HG03175 (cell line): ENCODE measurements around the gene FAM124A.

ENCODE experiments used
- ATAC-seq: cut with Tn5 transposase; IDR thresholded peaks from one replicate; pipeline ENCODE4 v1.9.1; 2021; ENCODE audit warnings: mild to moderate bottlenecking, moderate library complexity; ENCODE audit not compliant: unreplicated experiment

Gene FAM124A

DNA sequence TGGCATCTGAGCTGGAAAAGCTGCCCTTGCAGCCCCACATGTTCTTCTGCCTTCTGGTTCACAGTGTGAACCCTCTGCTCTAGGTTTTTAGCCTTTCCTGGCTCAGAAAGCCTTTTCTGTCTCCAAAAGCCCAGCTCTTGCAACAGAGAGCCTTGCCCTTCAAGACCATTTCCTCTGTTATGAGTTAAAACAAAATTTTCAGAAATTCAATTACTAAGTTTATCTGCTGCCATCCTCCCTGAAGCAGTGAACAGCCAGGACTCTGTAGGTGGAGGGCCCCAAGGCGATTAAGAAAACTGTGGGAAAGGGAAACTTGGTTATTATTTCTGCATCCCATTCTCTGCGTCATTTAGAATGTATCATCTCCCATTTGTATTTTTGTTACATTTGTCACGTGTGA is 18.8 kb downstream of the FAM124A start:
- no peak for ATAC-seq

DNA sequence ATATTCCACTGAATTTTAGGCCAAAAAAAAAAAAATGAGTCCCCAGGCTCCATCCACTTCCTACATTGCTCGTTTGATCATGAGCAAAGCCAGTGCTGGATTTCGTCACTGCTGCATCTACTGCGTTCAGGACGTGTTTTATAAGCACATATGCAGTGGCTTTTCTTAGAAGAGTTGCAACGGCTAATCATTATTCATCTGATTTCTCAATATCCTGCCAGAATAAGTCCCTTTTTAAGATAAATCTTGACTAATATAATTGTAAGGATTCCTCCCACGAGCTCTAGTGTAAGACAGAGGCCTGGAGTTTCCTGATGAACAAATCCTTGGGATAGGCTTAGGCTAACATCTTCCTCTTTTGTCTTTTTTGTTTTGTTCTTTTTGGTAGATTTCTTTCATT is 19.5 kb downstream of the FAM124A start:
- no peak for ATAC-seq

DNA sequence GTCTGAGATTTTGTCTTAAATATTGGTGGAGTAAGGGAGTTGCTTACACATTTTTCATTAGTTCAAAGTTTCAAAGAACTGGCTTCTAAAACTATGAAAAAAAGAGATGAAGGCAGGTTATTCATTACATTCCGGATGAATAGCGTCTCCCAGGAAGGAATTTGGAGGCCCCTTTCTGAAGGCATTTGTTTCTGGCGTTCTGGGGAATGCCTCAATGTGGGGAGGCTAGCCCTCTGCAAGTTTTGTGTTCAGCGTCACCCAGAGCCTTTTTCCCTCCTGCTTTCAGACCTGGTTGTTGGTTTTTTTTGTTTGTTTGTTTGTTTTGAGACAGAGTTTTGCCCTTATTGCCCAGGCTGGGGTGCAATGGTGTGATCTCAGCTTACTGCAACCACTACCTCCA is 21.0 kb downstream of the FAM124A start:
- no peak for ATAC-seq

DNA sequence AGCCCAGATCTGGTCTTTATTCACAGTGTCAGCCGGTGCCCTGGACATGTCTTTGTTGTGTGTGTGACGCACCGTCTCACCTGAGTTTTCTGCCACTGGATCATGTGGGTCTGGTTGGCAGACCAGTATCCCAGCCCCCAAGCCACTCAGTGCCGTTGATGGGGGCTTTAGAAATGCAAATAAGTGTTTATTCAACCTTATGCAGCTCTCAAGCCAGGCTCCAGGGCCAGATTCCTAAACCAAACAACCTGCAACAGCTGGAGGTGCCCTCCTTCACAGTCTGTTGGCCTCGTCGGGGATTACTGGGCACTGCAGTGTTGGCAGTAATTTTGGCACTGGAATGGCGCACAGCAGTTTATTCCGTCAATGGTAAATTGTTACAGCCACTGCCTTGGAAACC is 21.6 kb downstream of the FAM124A start:
- ATAC-seq, result no peak

DNA sequence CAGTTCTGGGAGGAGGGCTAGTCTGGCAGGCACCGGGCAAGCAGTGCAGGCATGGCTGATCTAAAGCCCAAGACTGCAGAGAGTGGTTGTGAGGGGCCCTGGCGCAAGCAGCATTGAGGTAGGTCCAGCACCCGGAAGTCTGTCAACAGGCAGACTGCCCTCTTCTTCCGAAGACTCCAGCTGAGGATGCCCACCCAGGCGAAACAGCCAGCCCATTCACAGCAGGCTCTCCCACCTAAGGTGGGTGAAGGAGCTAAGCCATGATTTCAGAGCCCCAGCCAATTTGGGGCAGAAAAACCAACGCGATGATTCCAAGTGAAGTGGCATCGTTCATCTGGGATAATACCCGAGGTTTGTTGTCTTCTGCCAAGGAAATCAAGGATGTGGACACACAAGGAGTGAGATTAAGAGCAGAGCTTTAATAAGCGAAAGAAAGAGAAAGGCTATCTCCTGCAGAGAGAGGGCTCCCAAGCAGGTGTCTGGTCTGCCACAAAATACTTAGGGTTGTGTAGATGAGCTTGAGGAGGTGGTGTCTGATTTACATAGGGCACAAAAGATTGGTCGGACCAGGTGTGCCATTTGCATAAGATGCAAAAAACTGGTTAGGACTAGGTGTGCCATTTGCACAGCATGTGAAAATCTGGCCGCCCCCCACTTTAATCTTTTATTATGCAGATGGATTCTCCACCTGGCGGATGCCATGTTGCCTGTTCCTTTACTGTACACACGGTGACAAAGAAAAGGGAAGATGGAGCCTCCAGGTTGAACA is 22.6 kb downstream of the FAM124A start:
- no peak for ATAC-seq

DNA sequence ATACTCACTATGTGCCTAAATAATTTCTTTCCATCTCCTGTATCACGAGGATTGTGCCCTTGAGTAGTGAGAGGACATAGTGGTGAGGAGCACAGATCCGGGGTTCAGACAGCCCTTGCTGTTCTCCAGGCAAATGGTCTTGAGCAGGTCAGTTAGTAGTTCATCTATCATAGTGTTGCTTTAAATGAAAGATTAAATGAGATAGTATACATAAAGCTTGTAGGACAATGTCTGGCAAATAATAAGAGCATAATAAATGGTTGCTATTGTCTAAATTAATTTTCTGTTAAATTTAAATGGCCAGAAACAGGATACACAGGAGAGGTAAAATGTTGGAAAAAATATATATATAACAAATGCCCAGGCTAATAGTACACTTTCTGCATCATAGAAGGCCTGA is 23.4 kb downstream of the FAM124A start:
- no peak for ATAC-seq

DNA sequence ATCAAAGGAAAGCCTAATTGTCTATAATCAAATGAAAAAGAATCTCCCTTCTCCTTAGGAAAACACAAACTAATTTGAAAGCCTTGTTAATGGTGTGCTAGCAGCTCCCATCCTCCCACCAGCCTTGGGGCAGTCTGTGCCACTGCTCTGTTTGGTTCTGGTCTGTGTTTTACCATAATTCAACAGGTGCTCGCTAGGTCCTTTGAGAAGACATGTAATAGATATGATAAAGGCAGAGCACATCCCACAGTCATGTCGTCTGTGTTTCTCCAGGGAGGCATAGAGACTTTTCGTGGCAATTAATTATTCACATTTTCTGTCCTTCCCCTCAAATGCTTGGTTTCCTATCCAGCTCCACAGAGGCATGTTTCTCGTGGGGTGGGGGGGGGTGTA is 23.8 kb downstream of the FAM124A start:
- no peak for ATAC-seq

DNA sequence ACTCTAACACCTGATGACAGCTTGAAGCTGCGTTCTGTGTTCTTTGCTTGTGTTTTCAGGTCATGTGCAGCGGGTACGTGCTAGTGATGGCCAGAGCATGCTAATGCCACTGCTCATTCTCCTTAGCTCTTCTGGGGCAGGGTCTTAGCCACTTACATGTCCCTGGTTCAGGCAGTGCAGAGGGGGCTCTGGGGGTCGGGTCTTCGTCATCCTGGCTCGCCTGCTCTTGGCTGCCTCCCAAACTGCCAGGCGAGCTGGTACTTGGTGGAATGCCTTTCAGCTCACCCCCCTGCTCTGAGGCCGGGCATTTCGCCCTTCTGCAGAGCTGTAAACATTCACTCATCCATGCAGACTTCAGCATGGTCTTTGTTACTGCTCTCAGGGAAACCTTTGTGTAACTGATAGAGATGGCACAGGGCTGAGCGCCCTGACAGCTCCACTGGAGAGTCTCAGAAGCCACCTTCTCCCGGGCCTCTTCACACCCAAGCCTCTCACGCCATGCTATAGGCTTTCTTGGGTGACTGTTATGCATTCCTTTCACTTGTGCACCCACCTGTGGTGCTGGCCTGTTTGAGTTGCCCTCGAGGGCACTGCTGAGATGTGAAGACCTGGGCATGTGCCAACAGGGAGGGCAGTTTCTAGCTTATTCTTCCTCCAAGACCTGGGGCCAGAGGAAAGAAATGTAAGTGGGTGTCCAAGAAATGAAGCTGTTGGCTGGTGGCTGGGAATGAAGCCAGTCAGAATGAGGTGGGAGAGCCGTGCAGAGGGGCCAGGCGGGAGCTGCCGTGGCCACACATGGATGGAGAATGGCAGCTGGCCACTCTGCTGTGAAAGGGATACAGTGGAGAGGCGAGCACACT is 24.4 kb downstream of the FAM124A start:
- ATAC-seq, result no peak

DNA sequence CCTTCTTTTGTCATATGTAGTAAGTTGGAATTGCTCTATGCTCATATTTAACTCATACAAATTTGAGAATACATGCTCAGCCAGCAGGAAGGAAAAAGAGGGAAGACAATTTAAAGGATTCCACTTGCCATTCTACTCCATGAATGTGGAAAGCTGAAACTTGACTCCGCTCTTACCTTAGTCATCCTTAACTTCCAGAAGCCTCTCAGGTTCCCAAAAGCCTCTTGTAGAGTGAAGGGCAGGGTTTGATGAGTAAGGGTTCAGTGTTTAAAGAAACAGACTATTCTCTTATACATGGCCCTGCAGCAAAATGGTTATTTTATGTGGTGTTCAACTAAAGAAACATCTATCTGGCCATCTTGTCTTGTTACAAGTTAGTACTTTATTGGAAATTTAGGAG is 27.1 kb downstream of the FAM124A start:
- ATAC-seq, result no peak

DNA sequence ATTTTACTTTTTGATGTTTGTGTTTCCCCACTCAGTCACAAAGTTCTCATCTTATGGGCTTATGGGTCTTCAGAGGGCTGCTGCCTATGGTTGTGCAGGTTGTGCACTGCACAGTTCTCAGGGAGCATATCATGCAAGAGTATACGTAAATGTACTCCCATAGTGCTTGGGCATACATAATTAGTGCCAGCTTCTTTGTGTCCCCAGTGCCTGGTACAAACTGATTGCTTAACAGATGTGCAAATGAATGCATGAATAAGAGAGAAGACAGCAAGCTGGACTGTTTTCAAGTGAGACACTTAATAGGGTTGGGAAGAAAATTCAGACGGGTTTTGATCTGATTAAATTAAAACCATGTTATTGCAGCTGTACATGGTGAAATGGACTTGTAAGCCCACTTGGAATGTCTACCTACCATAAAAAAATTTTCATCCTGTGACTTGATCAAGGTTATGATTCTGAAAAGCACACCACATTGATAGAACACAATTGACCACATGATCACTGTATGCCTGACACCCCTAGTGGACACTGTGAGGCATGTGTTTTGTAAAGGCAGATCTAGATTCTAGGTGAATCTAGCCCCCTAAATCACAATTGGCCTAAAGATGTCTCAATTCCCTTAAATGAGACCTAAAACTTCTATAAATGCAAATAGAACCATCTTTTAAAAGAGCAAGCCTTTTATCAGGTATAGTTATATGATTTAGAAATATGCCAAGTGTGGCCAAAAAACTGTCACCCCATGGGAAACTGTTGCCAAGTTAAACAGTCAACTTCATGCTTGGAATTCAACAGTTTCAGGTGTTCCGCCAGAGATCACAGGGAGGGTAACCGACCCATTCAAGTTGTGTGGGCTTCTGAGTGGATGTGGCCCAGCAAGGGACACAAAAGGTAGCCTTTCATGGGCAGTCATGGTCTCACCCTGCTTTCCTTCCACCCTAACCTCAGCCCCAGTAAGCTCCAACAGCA is 27.9 kb downstream of the FAM124A start:
- no peak for ATAC-seq

DNA sequence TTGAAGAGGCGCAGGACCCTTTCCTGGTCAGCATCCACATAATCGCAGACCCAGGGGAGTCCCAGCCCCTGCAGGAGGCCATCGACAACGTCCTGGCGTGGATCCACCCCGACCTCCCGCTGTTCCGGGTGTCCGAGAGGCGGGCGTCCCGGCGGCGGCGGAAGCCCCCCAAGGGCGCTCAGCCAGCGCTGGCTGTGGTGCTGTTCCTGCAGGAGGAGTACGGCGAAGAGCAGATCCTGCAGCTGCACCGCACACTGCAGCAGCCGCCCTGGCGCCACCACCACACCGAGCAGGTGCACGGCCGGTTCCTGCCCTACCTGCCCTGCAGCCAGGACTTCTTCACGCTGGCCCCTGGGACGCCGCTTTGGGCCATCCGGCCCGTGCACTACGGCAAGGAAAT is 29.3 kb downstream of the FAM124A start:
- no peak for ATAC-seq

DNA sequence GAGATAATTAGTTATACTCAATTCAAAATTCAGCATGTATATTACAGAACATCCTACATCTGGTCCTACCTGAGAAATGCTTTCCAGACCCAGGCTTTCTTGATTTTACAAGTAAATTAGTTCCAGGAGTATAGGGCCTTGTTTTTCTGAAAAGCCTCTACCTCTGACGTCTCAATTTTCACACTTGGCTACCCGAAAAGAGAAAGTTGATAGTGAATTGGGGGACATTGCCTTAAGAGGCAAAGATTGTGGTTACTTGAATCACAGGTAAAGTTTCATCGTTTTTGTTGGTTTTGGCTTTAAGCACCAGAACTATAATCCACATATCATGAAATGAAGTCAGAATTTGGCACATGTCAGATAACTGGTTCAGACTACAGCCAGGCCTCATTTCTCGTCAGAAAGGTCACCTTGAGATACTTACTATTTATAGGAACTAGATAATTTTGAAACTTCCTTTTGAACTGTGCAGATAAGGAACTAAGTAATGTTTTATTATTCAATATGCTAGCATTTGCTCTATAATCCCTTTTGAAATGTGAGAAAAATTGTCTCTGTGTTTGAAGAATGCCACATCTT is 30.8 kb downstream of the FAM124A start:
- ATAC-seq, result no peak

DNA sequence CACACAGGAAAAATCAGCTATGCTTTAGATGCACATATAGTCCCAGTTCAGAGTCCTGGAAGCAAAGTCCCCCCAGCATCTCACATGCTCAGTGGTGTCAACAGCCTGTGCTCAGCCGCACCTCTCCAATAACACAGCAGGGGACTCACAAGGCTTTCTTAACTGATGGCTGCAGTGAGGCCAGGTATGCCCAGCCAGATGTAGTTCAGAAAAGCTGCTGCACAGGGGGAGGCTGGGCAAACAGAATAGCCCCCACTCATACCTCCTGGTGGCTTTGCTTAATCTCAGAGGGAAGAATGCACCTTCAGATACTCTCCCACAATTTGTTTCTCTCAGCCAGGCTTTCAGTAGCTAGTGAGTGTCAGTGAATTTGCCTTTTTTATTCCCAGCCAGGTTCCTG is 33.4 kb downstream of the FAM124A start:
- ATAC-seq, result no peak

DNA sequence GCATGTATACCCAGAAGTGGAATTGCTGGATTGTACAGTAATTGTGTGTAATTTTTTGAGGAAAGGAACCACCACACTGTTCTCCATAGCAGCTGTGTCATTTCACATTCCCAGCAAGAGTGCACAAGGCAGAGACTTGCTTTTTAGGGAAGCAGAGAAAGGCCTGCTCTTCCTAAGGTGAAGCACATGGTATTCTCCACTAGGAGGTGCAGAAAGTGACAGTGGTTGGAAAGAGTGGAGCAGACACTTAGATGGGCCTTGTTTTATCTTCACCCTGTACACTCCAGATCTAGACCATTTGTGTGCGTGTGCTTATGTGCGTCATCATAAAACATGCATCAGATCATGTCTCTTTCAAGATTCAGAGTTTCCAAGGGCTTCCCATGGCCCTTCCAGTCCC is 35.0 kb downstream of the FAM124A start:
- no peak for ATAC-seq

DNA sequence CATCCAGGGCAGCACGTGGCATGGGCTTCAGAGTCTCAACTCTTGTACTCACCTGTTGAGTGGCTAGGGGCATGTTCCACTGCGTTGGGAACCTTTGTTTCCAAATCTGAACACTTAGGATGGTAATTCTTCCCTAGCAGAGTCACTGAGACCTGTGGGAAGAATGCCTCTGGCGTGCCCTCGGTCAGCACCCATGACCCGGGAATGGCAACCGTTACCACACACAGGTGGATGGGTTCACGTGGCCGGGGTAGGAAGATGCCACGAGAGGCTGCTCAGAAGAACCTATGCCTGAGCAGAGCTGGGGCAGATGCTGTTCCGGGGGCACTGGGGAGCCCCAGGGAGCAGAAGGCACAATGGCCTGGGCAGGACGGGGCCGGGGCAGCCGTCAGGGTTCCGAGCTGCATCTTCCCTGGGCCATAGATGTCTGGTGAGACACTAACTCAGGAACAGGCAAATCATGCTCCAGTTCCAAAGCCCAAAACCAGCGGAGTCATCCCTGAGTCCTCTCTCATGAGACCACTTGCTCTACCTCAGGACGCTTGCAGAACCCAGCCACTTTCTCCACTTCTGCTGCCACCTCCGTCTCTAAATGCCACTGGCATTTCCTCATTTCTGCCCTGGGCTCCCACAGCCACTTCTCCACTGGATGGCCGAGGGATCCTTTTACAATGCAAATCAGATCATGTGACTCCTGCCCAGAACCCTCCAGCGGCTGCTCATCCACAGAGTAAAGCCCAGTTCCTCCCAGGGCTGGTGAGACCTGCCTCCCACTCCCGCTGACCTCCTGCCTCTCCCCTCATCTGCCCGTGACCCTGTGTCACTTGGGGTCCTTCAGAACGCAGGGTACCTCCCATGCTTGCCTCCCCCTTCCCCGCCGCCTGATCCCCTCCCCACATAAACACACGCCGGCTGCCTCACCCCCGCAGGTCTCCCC is 36.7 kb downstream of the FAM124A start:
- ATAC-seq, result no peak

DNA sequence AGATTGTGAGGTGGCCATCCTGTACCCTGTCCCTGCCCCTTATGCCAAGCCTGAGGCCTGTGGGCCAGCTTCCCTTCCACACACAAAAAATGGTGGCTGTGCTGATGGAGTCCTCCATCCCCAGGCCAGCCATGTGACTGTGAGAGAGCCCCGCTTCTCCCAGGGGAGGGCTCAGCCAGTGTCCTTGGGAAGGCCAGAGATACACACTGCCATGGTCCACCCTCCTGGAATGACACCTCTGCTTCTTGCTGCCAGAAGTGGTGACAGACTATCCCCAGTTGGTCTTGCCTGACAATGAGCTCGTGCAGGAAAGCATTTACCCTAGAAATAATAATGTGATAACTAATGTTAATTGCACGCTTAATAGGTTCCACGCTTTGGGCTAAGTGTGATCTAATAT is 38.0 kb downstream of the FAM124A start:
- no peak for ATAC-seq

DNA sequence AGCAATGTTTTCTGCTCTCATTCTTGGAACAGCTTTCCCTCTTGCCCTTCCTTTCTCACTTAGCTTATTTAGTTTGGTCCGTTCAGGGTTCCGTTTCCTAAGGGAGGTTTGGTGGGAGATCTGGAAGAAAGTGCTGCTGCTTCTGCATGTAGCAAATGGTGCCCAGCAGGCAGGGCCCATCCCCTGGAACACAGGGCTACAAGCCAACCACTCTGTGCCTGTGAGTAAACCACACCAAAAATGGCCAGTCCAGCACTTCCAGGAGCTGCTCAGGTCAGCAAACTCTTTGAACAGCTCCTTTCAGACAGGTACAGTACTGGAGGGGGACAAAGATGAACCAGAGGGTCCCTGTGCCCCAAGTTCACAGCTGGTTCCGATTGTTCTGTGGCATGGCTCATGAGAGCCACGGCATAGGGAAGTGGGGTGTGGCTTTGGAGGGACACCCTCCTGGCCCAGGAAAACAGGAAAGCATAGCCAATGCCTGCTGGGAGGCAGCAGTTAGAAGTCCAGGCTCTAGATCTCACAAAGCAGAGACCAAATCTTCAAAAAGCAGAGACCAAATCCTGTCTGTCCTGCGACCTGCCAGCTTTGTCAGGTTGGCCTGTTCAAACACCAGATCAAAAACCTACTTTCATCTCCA is 39.5 kb downstream of the FAM124A start:
- ATAC-seq, result no peak

DNA sequence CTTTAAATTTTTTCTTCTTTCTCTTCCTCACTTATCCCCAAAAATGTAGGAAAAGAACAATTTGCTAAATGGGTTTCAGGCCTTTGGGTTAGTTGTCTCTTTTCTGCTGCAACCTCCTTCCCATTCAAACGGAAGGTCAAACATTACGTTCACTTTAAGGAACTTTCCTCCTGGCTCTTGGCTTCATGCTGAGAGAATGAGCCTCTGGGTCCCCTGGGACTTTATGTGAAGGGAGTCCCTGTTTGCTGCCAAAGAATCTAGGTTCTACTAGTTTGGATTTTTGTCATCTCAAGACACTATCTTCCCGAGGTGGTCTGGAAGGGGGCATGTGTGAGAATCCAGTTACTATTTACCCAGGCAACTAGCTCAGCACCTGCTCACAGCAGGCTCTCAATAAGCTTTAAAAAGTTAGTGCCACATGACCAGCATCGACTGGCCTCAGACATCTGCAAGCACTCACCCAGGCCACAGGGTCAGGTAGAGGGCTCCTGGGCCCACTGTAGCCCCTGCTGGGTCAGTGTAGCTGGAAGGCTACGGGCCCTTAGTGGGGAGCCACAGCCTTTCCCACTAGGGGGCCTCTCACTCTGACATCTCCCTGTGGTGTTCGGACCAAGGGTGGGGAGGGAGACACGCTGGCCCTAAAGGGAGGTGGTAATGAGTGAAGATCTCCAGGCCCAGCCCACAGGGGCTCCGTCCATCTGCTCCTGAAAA is 40.5 kb downstream of the FAM124A start:
- no peak for ATAC-seq

DNA sequence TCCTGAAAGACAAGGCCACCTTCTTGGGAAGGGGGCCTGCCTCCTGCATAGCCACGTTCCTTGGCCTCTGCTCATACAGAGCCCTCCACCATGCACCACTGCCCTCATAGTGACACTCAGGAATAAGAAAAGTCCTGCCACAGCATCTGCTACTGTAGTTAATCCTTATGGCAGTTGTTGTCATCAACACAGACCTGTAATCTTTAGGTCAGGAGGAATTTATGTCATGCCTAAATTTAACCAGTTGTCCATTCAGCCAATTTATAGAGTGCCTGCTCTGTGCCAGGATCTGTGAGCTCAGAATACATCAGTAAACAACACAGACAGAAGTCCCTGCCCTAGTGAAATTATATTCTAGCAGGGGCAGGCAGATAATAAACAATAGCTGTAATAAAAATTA is 44.4 kb downstream of the FAM124A start:
- ATAC-seq, result no peak
